MM.1S (cell line): ENCODE measurements around the gene TMEM17.

Experiments used
- DNase-seq: peaks from one replicate; pipeline ENCODE4 v3.0.0-alpha.2; 2015
- H2AFZ ChIP-seq: fragments of 300-600 bp; sonication (generic); 2 replicates; pipeline ENCODE4 v1.6.0; 2016; ENCODE audit warnings: antibody characterized with exemption, low read length
- H3F3A ChIP-seq: fragments of 300-600 bp; sonication (generic); 2 replicates; pipeline ENCODE4 v1.6.1; 2016; ENCODE audit warnings: mild to moderate bottlenecking, antibody characterized with exemption, low read length, moderate library complexity, mixed read lengths; ENCODE audit not compliant: insufficient read depth
- H3K27ac ChIP-seq: fragments of 300-600 bp; sonication (generic); 2 replicates; pipeline ENCODE4 v1.5.1; 2016; ENCODE audit warnings: mild to moderate bottlenecking, low read length
- H3K27me3 ChIP-seq: fragments of 300-600 bp; sonication (generic); replicated peaks from 2 replicates; pipeline ENCODE4 v1.6.0; 2016; ENCODE audit warnings: low read length; ENCODE audit not compliant: insufficient read depth
- H3K36me3 ChIP-seq: fragments of 300-600 bp; sonication (generic); replicated peaks from 2 replicates; pipeline ENCODE4 v1.6.1; 2016; ENCODE audit warnings: mild to moderate bottlenecking, low read length, mixed read lengths; ENCODE audit not compliant: insufficient read depth
- H3K4me1 ChIP-seq: fragments of 300-600 bp; sonication (generic); 2 replicates; pipeline ENCODE4 v1.6.1; 2016; ENCODE audit warnings: low read length, mixed read lengths
- H3K4me2 ChIP-seq: fragments of 300-600 bp; sonication (generic); 2 replicates; pipeline ENCODE4 v1.6.0; 2016; ENCODE audit warnings: low read depth, low read length
- H3K4me3 ChIP-seq: fragments of 300-600 bp; sonication (generic); 2 replicates; pipeline ENCODE4 v1.5.1; 2016; ENCODE audit warnings: low read length, mixed read lengths
- H3K79me2 ChIP-seq: fragments of 300-600 bp; sonication (generic); 2 replicates; pipeline ENCODE4 v1.6.1; 2016; ENCODE audit warnings: mixed run types, low read length, mixed read lengths
- H3K9ac ChIP-seq: fragments of 300-600 bp; sonication (generic); 2 replicates; pipeline ENCODE4 v1.6.1; 2016; ENCODE audit warnings: low read length, mixed read lengths
- H3K9me2 ChIP-seq: fragments of 300-600 bp; sonication (generic); replicated peaks from 2 replicates; pipeline ENCODE4 v1.6.1; 2016; ENCODE audit warnings: mild to moderate bottlenecking, low read length, mixed read lengths; ENCODE audit not compliant: insufficient read depth
- H3K9me3 ChIP-seq: fragments of 300-600 bp; sonication (generic); replicated peaks from 2 replicates; pipeline ENCODE4 v1.6.1; 2016; ENCODE audit warnings: mild to moderate bottlenecking, low read length, mixed read lengths; ENCODE audit not compliant: insufficient read depth
- H4K20me1 ChIP-seq: fragments of 300-600 bp; sonication (generic); 2 replicates; pipeline ENCODE4 v1.6.1; 2016; ENCODE audit warnings: mild to moderate bottlenecking, low read length, moderate library complexity, mixed read lengths; ENCODE audit not compliant: insufficient read depth
- CTCF ChIP-seq: fragments of 300-600 bp; sonication (generic); IDR thresholded peaks from 2 replicates; pipeline ENCODE4 v1.5.1; 2016; ENCODE audit warnings: antibody characterized with exemption, low read length, mixed read lengths
- EZH2 ChIP-seq: fragments of 300-600 bp; sonication (generic); optimal IDR thresholded peaks from 2 replicates; pipeline ENCODE3; 2017; ENCODE audit warnings: low read depth, mild to moderate bottlenecking, antibody characterized with exemption, low read length, mixed read lengths
- EZH2phosphoT487 ChIP-seq: fragments of 300-600 bp; sonication (generic); IDR thresholded peaks from 2 replicates; pipeline ENCODE4 v1.6.1; 2018; ENCODE audit warnings: antibody characterized with exemption, low read length

Gene TMEM17

GRCh38 chr2:62539606-62540407 is 33.8 kb upstream of the TMEM17 start:
- H3K9me2 ChIP-seq = no peaks in the 10 kb centered on the region
- H3K4me3 ChIP-seq = no peak overlapping the region
- H3F3A ChIP-seq = no peaks in the 10 kb centered on the region
- H3K4me1 ChIP-seq = no peaks in the 10 kb centered on the region
- no peaks in the 10 kb centered on the region for H3K36me3 ChIP-seq
- no peak overlapping the region for H3K4me2 ChIP-seq
- TF ChIP-seq EZH2phosphoT487 (no peak), EZH2 (no peak), CTCF (no peak)
- H3K27ac ChIP-seq = no peak overlapping the region
- H2AFZ ChIP-seq = no peak overlapping the region
- no peaks in the 10 kb centered on the region for H3K27me3 ChIP-seq
- no peak overlapping the region for H3K9ac ChIP-seq
- H3K9me3 ChIP-seq = no peaks in the 10 kb centered on the region
- DNase-seq = no peak
- no peaks in the 10 kb centered on the region for H3K79me2 ChIP-seq
- H4K20me1 ChIP-seq = no peaks in the 10 kb centered on the region

- Histone ChIP-seq H3K79me2 (no peaks in the 10 kb centered on the region), H2AFZ (no peak overlapping the region), H3K9me2 (no peaks in the 10 kb centered on the region), H4K20me1 (no peaks in the 10 kb centered on the region), H3K36me3 (no peaks in the 10 kb centered on the region), H3K27ac (no peak overlapping the region), H3K4me2 (no peak overlapping the region), H3K4me3 (no peak overlapping the region), H3F3A (no peaks in the 10 kb centered on the region), H3K9ac (no peak overlapping the region), H3K27me3 (no peaks in the 10 kb centered on the region), H3K4me1 (no peaks in the 10 kb centered on the region), H3K9me3 (no peaks in the 10 kb centered on the region)
- TF ChIP-seq EZH2 (no peak), EZH2phosphoT487 (no peak), CTCF (no peak)
- DNase-seq = peak; percentile 16
Observed at GRCh38 chr2:62538756-62539155, 32.8 kb upstream of the TMEM17 start.

- Histone ChIP-seq H3K27me3 (no peaks in the 10 kb centered on the region), H4K20me1 (no peaks in the 10 kb centered on the region), H3K9me2 (no peaks in the 10 kb centered on the region), H3K4me2 (no peak overlapping the region), H3F3A (no peaks in the 10 kb centered on the region), H3K4me1 (no peaks in the 10 kb centered on the region), H3K79me2 (no peaks in the 10 kb centered on the region), H3K9ac (no peak overlapping the region), H3K4me3 (no peak overlapping the region), H3K27ac (no peak overlapping the region), H3K9me3 (no peaks in the 10 kb centered on the region), H2AFZ (no peak overlapping the region), H3K36me3 (no peaks in the 10 kb centered on the region)
- DNase-seq = no peak
- TF ChIP-seq CTCF (no peak), EZH2phosphoT487 (no peak), EZH2 (no peak)
Observed at GRCh38 chr2:62537814-62538213, 31.8 kb upstream of the TMEM17 start.
